Ovary (tissue), 9 donors: ENCODE measurements around the gene KNDC1. TPM values are rescaled to one million over a fixed set of nuclear protein-coding genes. Genes with fewer than 3 reads are reported as not detected.

Experiments
- DNase-seq, 5 donors: peaks; one replicate each; pipeline ENCODE4 v3.0.0-alpha.2; 2019 to 2020
- H3K27ac ChIP-seq, 2 donors: fragments of 200-600 bp; one replicate each; pipeline versions ENCODE4 v1.5.1 to v1.8.0; 2019 to 2022
- H3K27me3 ChIP-seq: fragments of 200-600 bp; one replicate; pipeline ENCODE4 v1.8.0; 2022
- H3K36me3 ChIP-seq: fragments of 200-600 bp; sonication (generic); one replicate; pipeline ENCODE4 v1.5.1; 2019
- H3K4me1 ChIP-seq: one replicate; pipeline ENCODE4 v1.8.1; 2013; ENCODE audit warnings: mild to moderate bottlenecking, moderate library complexity; ENCODE audit not compliant: insufficient read depth
- H3K4me3 ChIP-seq: fragments of 200-600 bp; sonication (generic); one replicate; pipeline ENCODE4 v1.5.1; 2017
- H3K9me3 ChIP-seq, 2 donors: fragments of 200-600 bp in 1 of 2; sonication (generic) in 1 of 2; one replicate each; pipeline versions ENCODE4 v1.5.1 to v1.8.1; 2013 to 2019; ENCODE audit warnings: mild to moderate bottlenecking in 1 of 2, moderate library complexity in 1 of 2
- CTCF ChIP-seq, 3 donors: fragments of 450-650 bp in 2 of 3; fragments of 200-600 bp in 1 of 3; IDR thresholded peaks; one replicate each; pipeline versions ENCODE4 v1.5.1 to v1.8.0; 2016 to 2022; ENCODE audit warnings: antibody characterized with exemption in 3 of 3, mild to moderate bottlenecking in 1 of 3
- EP300 ChIP-seq: sonication (generic); formaldehyde crosslinking; IDR thresholded peaks from one replicate; pipeline ENCODE4 v1.6.1; 2017; ENCODE audit warnings: antibody characterized with exemption
- POLR2A ChIP-seq: fragments of 450-650 bp; IDR thresholded peaks from one replicate; pipeline ENCODE4 v1.6.1; 2017; ENCODE audit warnings: antibody characterized with exemption, mild to moderate bottlenecking, moderate library complexity
- WGBS, 3 donors: extraction: QIAGEN DNeasy Blood & Tissue Kit in 1 of 3; methylation state at CpG; one replicate each; pipeline versions ENCODE4 v1.1.5 to v1.1.7; 2013 to 2017; 5-methylcytosine and 5-hydroxymethylcytosine counted together
- intact Hi-C, 4 donors: fragments of 100-400 bp; cut with DNase I; formaldehyde crosslinking; loops; one replicate each; pipeline versions ENCODE4 v1.11.0 to v1.15.1; 2022 to 2023
- polyA plus RNA-seq, 2 donors: library from polyadenylated mRNA; stranded (reverse); fragments of 200-250 nt in 1 of 2; fragments of 350-450 nt in 1 of 2; fragmentation: Illumina TruSeq in 1 of 2; extraction: RNeasy Lipid Tissue Mini Kit (QIAGEN cat#74804) in 1 of 2; gene quantifications; one replicate each; pipeline ENCODE4 v1.2.3, GENCODE V29; 2013 to 2014
- total RNA-seq, 7 donors: library from RNA; depleted of rRNA in 2 of 7; stranded (reverse); fragments of >200 nt in 2 of 7; fragmentation: NEBNext Ultra II Directional in 3 of 7; extraction: Animal tissue kit (Norgen Biotek cat#: 25700) in 3 of 7; gene quantifications; one replicate each; pipeline versions ENCODE4 v1.1.0 to v1.2.4, GENCODE V29; 2016 to 2023
- donor health status: DM: no; HTN: no; CAD: no; lungs with moderate emphysema.
- donor health status: DM: no; HTN: no; CAD: no.
- donor health status: Bipolar disorder and iron deficiency.
- donor health status: DM: yes; HTN: yes; CAD: no.
- donor health status: DM: no; HTN: no; CAD: no.
- donor health status: DM: yes; HTN: yes; CAD: no.

The KNDC1 gene
- total and polyA plus RNA-seq, 9 donors, result 0.67 to 34.9 (median 16.6) TPM

GRCh38 chr10:133237588-133238465 lies 77.8 kb downstream of the KNDC1 start, which contains the start of gene VENTX:
Gene VENTX, plus strand, starts transcription at chr10:133237855. Its CDS starts 60 bp downstream, at chr10:133237915.
- H3K27me3 ChIP-seq, result peaks cover 7% of the 10 kb centered on the region
- no peak for DNase-seq
- intact Hi-C loops, result no loop called here
- WGBS, 3 donors, result 24 to 49% (median 34%) methylated on average over 58 to 60 of the region's 60 CpGs
- no peaks in the 10 kb centered on the region for H3K36me3 ChIP-seq
- TF ChIP-seq POLR2A (no peak), EP300 (no peak), CTCF (IDR thresholded peaks at IDR 0.05) (no peak)
- no peak within 1 kb of the TSS for H3K4me3 ChIP-seq
- H3K9me3 ChIP-seq, result no peaks in the 10 kb centered on the region
- H3K27ac ChIP-seq, result no peak within 1 kb of the TSS
- H3K4me1 ChIP-seq, result no peaks in the 10 kb centered on the region

GRCh38 chr10:133238466-133238804 lies 78.4 kb downstream of the KNDC1 start:
- Histone ChIP-seq H3K27me3 (peaks cover 7% of the 10 kb centered on the region), H3K27ac (no peak overlapping the region), H3K4me3 (no peak overlapping the region), H3K9me3 (no peaks in the 10 kb centered on the region), H3K36me3 (no peaks in the 10 kb centered on the region), H3K4me1 (no peaks in the 10 kb centered on the region)
- intact Hi-C loops, result no loop called here
- no peak for DNase-seq
- 59 to 70% (median 68%) methylated on average over 14 to 15 of the region's 15 CpGs for WGBS, 3 donors
- TF ChIP-seq POLR2A (no peak), EP300 (no peak), CTCF (IDR thresholded peaks at IDR 0.05) (no peak)

- peaks cover 7% of the 10 kb centered on the region for H3K27me3 ChIP-seq
- H3K27ac ChIP-seq, result no peak overlapping the region
- no peaks in the 10 kb centered on the region for H3K9me3 ChIP-seq
- WGBS, 3 donors, result 82 to 85% (median 85%) methylated on average over 15 of the region's 15 CpGs
- intact Hi-C loops, result no loop called here
- H3K4me1 ChIP-seq, result no peaks in the 10 kb centered on the region
- no peak overlapping the region for H3K4me3 ChIP-seq
- no peak for DNase-seq
- no peak for TF ChIP-seq CTCF (IDR thresholded peaks at IDR 0.05)
- no peak for TF ChIP-seq POLR2A
- TF ChIP-seq EP300, result no peak
- H3K36me3 ChIP-seq, result no peaks in the 10 kb centered on the region
Measured at GRCh38 chr10:133239990-133240389, 80.0 kb downstream of the KNDC1 start.

- H3K4me3 ChIP-seq, result no peak overlapping the region
- intact Hi-C loops, result no loop called here
- H3K27me3 ChIP-seq, result peaks cover 5% of the 10 kb centered on the region
- no peaks in the 10 kb centered on the region for H3K36me3 ChIP-seq
- H3K9me3 ChIP-seq, result no peaks in the 10 kb centered on the region
- H3K4me1 ChIP-seq, result peaks cover 4% of the 10 kb centered on the region
- no peak for DNase-seq
- no peak for TF ChIP-seq CTCF (IDR thresholded peaks at IDR 0.05)
- TF ChIP-seq POLR2A, result no peak
- no peak for TF ChIP-seq EP300
- no peak overlapping the region for H3K27ac ChIP-seq
- 83 to 88% (median 85%) methylated on average over 25 of the region's 25 CpGs for WGBS, 3 donors
Measured at GRCh38 chr10:133241501-133242205, 81.6 kb downstream of the KNDC1 start.
